Neural progenitor cell (in vitro differentiated cells): ENCODE measurements around the gene RIBC2. TPM values are rescaled to one million over a fixed set of nuclear protein-coding genes. Genes with fewer than 3 reads are reported as not detected.

ENCODE experiments used
- DNase-seq: peaks from one replicate; pipeline ENCODE4 v3.0.0-alpha.2; 2016; ENCODE audit warnings: low spot score
- H2AFZ ChIP-seq: fragments of 200-600 bp; sonication (generic); replicated peaks from 2 replicates; pipeline ENCODE4 v1.6.1; 2016; ENCODE audit warnings: antibody characterized with exemption
- H3F3A ChIP-seq: fragments of 200-600 bp; sonication (generic); 2 replicates; pipeline ENCODE4 v1.6.1; 2016; ENCODE audit warnings: antibody characterized with exemption, low read depth
- H3K27ac ChIP-seq: fragments of 200-600 bp; sonication (generic); 2 replicates; pipeline ENCODE4 v1.5.1; 2016; ENCODE audit warnings: mild to moderate bottlenecking
- H3K27me3 ChIP-seq: fragments of 200-600 bp; sonication (generic); 2 replicates; pipeline ENCODE4 v1.6.1; 2016; ENCODE audit warnings: mild to moderate bottlenecking, moderate library complexity
- H3K36me3 ChIP-seq: fragments of 200-600 bp; sonication (generic); 2 replicates; pipeline ENCODE4 v1.5.1; 2016
- H3K4me1 ChIP-seq: fragments of 200-600 bp; sonication (generic); 2 replicates; pipeline ENCODE4 v1.6.1; 2016; ENCODE audit warnings: mixed run types
- H3K4me2 ChIP-seq: fragments of 200-600 bp; sonication (generic); 2 replicates; pipeline ENCODE4 v1.6.1; 2016
- H3K4me3 ChIP-seq: fragments of 200-600 bp; sonication (generic); 2 replicates; pipeline ENCODE4 v1.5.1; 2016
- H3K79me2 ChIP-seq: fragments of 200-600 bp; sonication (generic); 2 replicates; pipeline ENCODE4 v1.6.1; 2016; ENCODE audit warnings: low read depth
- H3K9ac ChIP-seq: fragments of 200-600 bp; sonication (generic); 2 replicates; pipeline ENCODE4 v1.6.1; 2016
- H3K9me3 ChIP-seq: fragments of 200-600 bp; sonication (generic); 2 replicates; pipeline ENCODE4 v1.5.1; 2016; ENCODE audit warnings: low read depth
- H4K20me1 ChIP-seq: fragments of 200-600 bp; sonication (generic); 2 replicates; pipeline ENCODE4 v1.6.1; 2016; ENCODE audit warnings: low read depth
- H3K27ac Mint-ChIP-seq: 3 replicates; pipeline ENCODE4 v1.8.0; 2021; ENCODE audit warnings: mixed read lengths
- H3K27me3 Mint-ChIP-seq: 2 replicates; pipeline ENCODE4 v1.8.0; 2022; ENCODE audit warnings: low read depth, mild to moderate bottlenecking, inconsistent platforms, moderate library complexity, mixed read lengths; ENCODE audit not compliant: insufficient read depth
- H3K36me3 Mint-ChIP-seq: 3 replicates; pipeline ENCODE4 v1.8.0; 2021; ENCODE audit warnings: mixed read lengths
- H3K4me1 Mint-ChIP-seq: 3 replicates; pipeline ENCODE4 v1.8.0; 2021; ENCODE audit warnings: mixed read lengths
- H3K4me3 Mint-ChIP-seq: 3 replicates; pipeline ENCODE4 v1.8.0; 2021; ENCODE audit warnings: mild to moderate bottlenecking, moderate library complexity, mixed read lengths
- H3K9me3 Mint-ChIP-seq: 3 replicates; pipeline ENCODE4 v1.8.0; 2020; ENCODE audit warnings: mixed read lengths
- CTCF ChIP-seq: fragments of 200-600 bp; sonication (generic); IDR thresholded peaks from 2 replicates; pipeline ENCODE4 v1.5.1; 2017; ENCODE audit warnings: antibody characterized with exemption, mild to moderate bottlenecking
- EZH2 ChIP-seq: fragments of 200-600 bp; sonication (generic); IDR thresholded peaks from 2 replicates; pipeline ENCODE4 v1.6.1; 2017; ENCODE audit warnings: antibody characterized with exemption, mild to moderate bottlenecking, moderate library complexity
- EZH2phosphoT487 ChIP-seq: fragments of 200-600 bp; sonication (generic); IDR thresholded peaks from 2 replicates; pipeline ENCODE4 v1.6.1; 2017; ENCODE audit warnings: antibody characterized with exemption
- total RNA-seq: library from RNA; depleted of rRNA; stranded (reverse); fragments of >200 nt; gene quantifications from 2 replicates; pipeline ENCODE4 v1.2.3, GENCODE V29; 2015; ENCODE audit warnings: low replicate concordance

RIBC2 gene
- total RNA-seq, 1 donor from 2014 or later: 2.0 TPM

- TF ChIP-seq EZH2: no peak
- TF ChIP-seq EZH2phosphoT487: no peak
- TF ChIP-seq CTCF: no peak
- H3K27ac ChIP-seq: no peak overlapping the region
- no peak for DNase-seq
- peaks cover 14% of the 10 kb centered on the region for H3K27me3 ChIP-seq
- H3K27ac Mint-ChIP-seq: no peak overlapping the region
- no peaks in the 10 kb centered on the region for H3K36me3 ChIP-seq
- no peaks in the 10 kb centered on the region for H3K4me1 ChIP-seq
- no peak overlapping the region for H3K4me2 ChIP-seq
- H3K9ac ChIP-seq: no peak overlapping the region
- peaks cover 5% of the 10 kb centered on the region for H3F3A ChIP-seq
- peaks cover 30% of the 10 kb centered on the region for H3K36me3 Mint-ChIP-seq
- peaks cover 5% of the 10 kb centered on the region for H3K27me3 Mint-ChIP-seq
- H3K9me3 ChIP-seq: no peaks in the 10 kb centered on the region
- no peak overlapping the region for H2AFZ ChIP-seq
- no peak overlapping the region for H3K4me3 Mint-ChIP-seq
- no peaks in the 10 kb centered on the region for H3K9me3 Mint-ChIP-seq
- no peaks in the 10 kb centered on the region for H4K20me1 ChIP-seq
- H3K4me1 Mint-ChIP-seq: peaks cover 4% of the 10 kb centered on the region
- no peaks in the 10 kb centered on the region for H3K79me2 ChIP-seq
- no peak overlapping the region for H3K4me3 ChIP-seq
These were observed 5.3 kb downstream of the RIBC2 start for GRCh38 chr22:45418770-45419138.

GRCh38 chr22:45420011-45420410, 6.5 kb downstream of the RIBC2 start:
- H3K36me3 Mint-ChIP-seq: peaks cover 30% of the 10 kb centered on the region

GRCh38 chr22:45420539-45420938, 7.0 kb downstream of the RIBC2 start:
- Mint-ChIP-seq H3K27me3 (peaks cover 8% of the 10 kb centered on the region), H3K4me3 (no peak overlapping the region), H3K36me3 (peaks cover 30% of the 10 kb centered on the region), H3K9me3 (no peaks in the 10 kb centered on the region), H3K4me1 (no peaks in the 10 kb centered on the region), H3K27ac (no peak overlapping the region)
- Histone ChIP-seq H3K79me2 (no peaks in the 10 kb centered on the region), H3K27me3 (no peaks in the 10 kb centered on the region), H3K36me3 (no peaks in the 10 kb centered on the region), H3K4me3 (no peak overlapping the region), H2AFZ (no peak overlapping the region), H4K20me1 (no peaks in the 10 kb centered on the region), H3K27ac (no peak overlapping the region), H3K4me2 (no peak overlapping the region), H3K4me1 (no peaks in the 10 kb centered on the region), H3K9me3 (no peaks in the 10 kb centered on the region), H3K9ac (no peak overlapping the region), H3F3A (no peaks in the 10 kb centered on the region)
- DNase-seq: no peak
- no peak for TF ChIP-seq EZH2phosphoT487
- TF ChIP-seq EZH2: no peak
- no peak for TF ChIP-seq CTCF

More at GRCh38 chr22:45420011-45420410, 6.5 kb downstream of the RIBC2 start:
- no peaks in the 10 kb centered on the region for H4K20me1 ChIP-seq
- H3K36me3 ChIP-seq: no peaks in the 10 kb centered on the region
- no peaks in the 10 kb centered on the region for H3K4me1 ChIP-seq
- H3K27me3 Mint-ChIP-seq: peaks cover 8% of the 10 kb centered on the region
- no peaks in the 10 kb centered on the region for H3K9me3 Mint-ChIP-seq
- H3K27ac Mint-ChIP-seq: no peak overlapping the region
- no peaks in the 10 kb centered on the region for H3K9me3 ChIP-seq
- no peak overlapping the region for H3K4me3 ChIP-seq
- H2AFZ ChIP-seq: no peak overlapping the region
- H3K4me2 ChIP-seq: no peak overlapping the region
- no peaks in the 10 kb centered on the region for H3F3A ChIP-seq
- no peak overlapping the region for H3K27ac ChIP-seq
- TF ChIP-seq EZH2 (no peak), EZH2phosphoT487 (no peak), CTCF (no peak)
- no peak overlapping the region for H3K9ac ChIP-seq
- no peak for DNase-seq
- no peaks in the 10 kb centered on the region for H3K4me1 Mint-ChIP-seq
- peaks cover 1% of the 10 kb centered on the region for H3K27me3 ChIP-seq
- H3K79me2 ChIP-seq: no peaks in the 10 kb centered on the region
- no peak overlapping the region for H3K4me3 Mint-ChIP-seq
